Fibroblast of lung (primary cell): ENCODE measurements around the gene CEP250. TPM values are rescaled to one million over a fixed set of nuclear protein-coding genes. Genes with fewer than 3 reads are reported as not detected.

Experiments
- DNase-seq, 2 donors: peaks; one replicate each; pipeline versions ENCODE4 v3.0.0 to v3.0.0-alpha.2; 2010; ENCODE audit warnings: low read depth in 2 of 2
- H2AFZ ChIP-seq: 2 replicates; pipeline ENCODE4 v1.5.1; 2012; ENCODE audit warnings: low read length, control low read depth, inconsistent platforms
- H3K27ac ChIP-seq: 2 replicates; pipeline ENCODE4 v1.5.1; 2011; ENCODE audit warnings: low read length, control low read depth; ENCODE audit not compliant: insufficient read depth
- H3K27me3 ChIP-seq: 2 replicates; pipeline ENCODE4 v1.5.1; 2011; ENCODE audit warnings: mild to moderate bottlenecking, low read length; ENCODE audit not compliant: control insufficient read depth, insufficient read depth
- H3K36me3 ChIP-seq: 2 replicates; pipeline ENCODE4 v1.5.1; 2011; ENCODE audit warnings: low read length; ENCODE audit not compliant: control insufficient read depth, insufficient read depth
- H3K4me1 ChIP-seq: 2 replicates; pipeline ENCODE4 v1.5.1; 2011; ENCODE audit warnings: low read length; ENCODE audit not compliant: control insufficient read depth, insufficient read depth; ENCODE audit errors: extremely low read depth
- H3K4me2 ChIP-seq: 2 replicates; pipeline ENCODE4 v1.5.1; 2011; ENCODE audit warnings: low read length, control low read depth; ENCODE audit not compliant: insufficient read depth; ENCODE audit errors: extremely low read depth
- H3K4me3 ChIP-seq, 4 experiments: fragments of 200-600 bp in 1 of 4; sonication (generic) in 1 of 4; replicated peaks in 1 of 4; 2 replicates each; pipeline ENCODE4 v1.5.1; 2011 to 2016; ENCODE audit warnings: low read length in 4 of 4, low read depth in 3 of 4, mild to moderate bottlenecking in 3 of 4, control low read depth in 2 of 4, inconsistent platforms in 1 of 4, mixed read lengths in 1 of 4; ENCODE audit not compliant: insufficient read depth in 1 of 4; ENCODE audit errors: control extremely low read depth in 1 of 4
- H3K79me2 ChIP-seq: 2 replicates; pipeline ENCODE4 v1.5.1; 2012; ENCODE audit warnings: mild to moderate bottlenecking, low read length, inconsistent platforms; ENCODE audit not compliant: control insufficient read depth, insufficient read depth
- H3K9ac ChIP-seq: 2 replicates; pipeline ENCODE4 v1.5.1; 2011; ENCODE audit warnings: mild to moderate bottlenecking, low read length, control low read depth; ENCODE audit not compliant: insufficient read depth
- H3K9me3 ChIP-seq: 2 replicates; pipeline ENCODE4 v1.5.1; 2012; ENCODE audit warnings: low read depth, low read length; ENCODE audit not compliant: control insufficient read depth, insufficient read depth
- H4K20me1 ChIP-seq: 2 replicates; pipeline ENCODE4 v1.5.1; 2011; ENCODE audit warnings: low read length; ENCODE audit not compliant: control insufficient read depth, insufficient read depth; ENCODE audit errors: extremely low read depth
- EZH2 ChIP-seq: IDR thresholded peaks from 2 replicates; pipeline ENCODE4 v1.5.1; 2012; ENCODE audit warnings: low read length, control low read depth, mild to moderate bottlenecking; ENCODE audit errors: missing control alignments
- polyA plus RNA-seq, 2 donors: library from polyadenylated mRNA; depleted of rRNA in 1 of 2; stranded (reverse) in 1 of 2; unstranded in 1 of 2; fragments of >200 nt; gene quantifications; 2 replicates each; pipeline ENCODE4 v1.2.1, GENCODE V29; 2011 to 2012; ENCODE audit warnings: missing spikeins in 1 of 2
- total RNA-seq: library from RNA; depleted of rRNA; stranded (reverse); fragments of >200 nt; gene quantifications from 2 replicates; pipeline ENCODE4 v1.2.1, GENCODE V29; 2014
- TF ChIP-seq, protein P1 (sequence below), 2 donors: IDR thresholded peaks in 1 of 2; conservative IDR thresholded peaks in 1 of 2; 1 replicate in 1 of 2; 2 replicates in 1 of 2; pipeline ENCODE4 v1.5.1; 2011 to 2012; ENCODE audit warnings: low read length in 2 of 2, control low read depth in 1 of 2, inconsistent platforms in 1 of 2, low read depth in 1 of 2, mild to moderate bottlenecking in 1 of 2

Gene CEP250
- total and polyA plus RNA-seq, 2 donors (not counting 1 experiment from before 2014, with no cell fraction given): 11.3 to 45.9 TPM

DNA sequence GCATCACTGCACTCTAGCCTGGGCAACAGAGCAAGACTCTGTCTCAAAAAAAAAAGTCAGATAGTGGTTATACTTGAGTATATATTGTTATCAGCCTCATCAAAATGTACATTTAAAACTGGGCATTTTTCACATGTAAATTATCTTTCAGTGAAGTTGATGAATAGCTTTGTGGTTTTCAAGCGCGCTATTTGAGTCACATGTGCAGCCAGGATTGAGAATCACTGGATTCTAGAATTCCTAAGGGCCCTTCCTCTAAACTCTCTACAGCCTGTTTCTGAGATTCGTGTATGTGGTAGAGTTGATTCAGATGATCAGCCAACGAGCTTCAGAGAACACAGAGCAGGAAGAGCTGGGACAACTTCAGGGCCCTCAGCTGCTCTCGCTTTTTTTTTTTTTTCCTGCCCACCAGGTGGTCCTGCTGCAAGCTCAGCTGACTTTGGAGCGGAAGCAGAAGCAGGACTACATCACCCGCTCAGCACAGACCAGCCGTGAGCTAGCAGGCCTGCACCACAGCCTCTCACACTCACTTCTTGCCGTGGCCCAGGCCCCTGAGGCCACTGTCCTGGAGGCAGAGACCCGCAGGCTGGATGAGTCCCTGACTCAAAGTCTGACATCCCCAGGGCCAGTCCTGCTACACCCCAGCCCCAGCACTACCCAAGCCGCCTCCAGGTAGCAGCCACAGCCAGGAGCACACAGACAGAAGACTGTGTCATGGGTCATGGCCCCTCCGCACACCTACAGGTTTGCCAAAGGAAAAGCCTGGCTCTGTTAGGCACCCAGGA, 55.7 kb downstream of the CEP250 start:
- Histone ChIP-seq H4K20me1 (no peaks in the 10 kb centered on the region), H3K36me3 (peaks cover 7% of the 10 kb centered on the region), H3K4me3 (no peak overlapping the region), H3K4me2 (no peak overlapping the region), H3K4me1 (peaks cover 4% of the 10 kb centered on the region), H3K9ac (no peak overlapping the region), H3K79me2 (no peaks in the 10 kb centered on the region), H3K9me3 (no peaks in the 10 kb centered on the region), H2AFZ (no peak overlapping the region), H3K27me3 (no peaks in the 10 kb centered on the region), H3K27ac (no peak overlapping the region)
- no peak for TF ChIP-seq EZH2
- DNase-seq: peak in 1 of 2 donors; percentile 66

DNA sequence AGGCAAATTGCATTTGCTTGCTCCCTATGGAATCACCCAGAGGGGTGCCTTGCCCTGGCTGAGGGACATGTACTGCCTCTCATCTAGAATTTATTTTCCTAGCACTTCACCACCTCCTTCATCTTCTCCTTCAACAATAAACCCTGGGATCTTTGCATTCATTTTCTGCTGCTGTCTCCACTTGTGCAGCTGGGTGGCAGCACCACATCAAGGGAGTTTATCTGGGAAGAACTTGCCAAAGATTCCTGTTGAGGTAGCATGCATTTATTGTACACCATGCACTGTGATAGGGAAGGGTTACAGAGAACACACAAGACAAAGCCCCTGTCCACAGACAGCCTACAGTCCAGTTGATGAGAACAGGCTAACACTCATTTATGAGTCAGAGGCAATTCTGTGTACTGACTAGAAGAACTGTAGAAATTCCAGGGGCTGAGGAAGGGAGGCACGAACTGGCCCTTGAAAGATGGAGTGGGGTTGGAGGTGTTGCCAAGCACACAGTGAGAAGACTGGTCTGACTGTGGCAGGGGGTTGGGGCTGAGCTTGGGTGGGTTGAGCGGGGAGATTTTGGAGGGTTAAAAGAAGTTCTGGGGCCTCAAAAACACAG, 56.5 kb downstream of the CEP250 start:
- Histone ChIP-seq H3K36me3 (peaks cover 7% of the 10 kb centered on the region), H3K79me2 (no peaks in the 10 kb centered on the region), H4K20me1 (no peaks in the 10 kb centered on the region), H3K27me3 (no peaks in the 10 kb centered on the region), H3K27ac (no peak overlapping the region), H3K9me3 (no peaks in the 10 kb centered on the region), H3K4me1 (peaks cover 10% of the 10 kb centered on the region), H3K9ac (no peak overlapping the region), H3K4me3 (no peak overlapping the region), H3K4me2 (no peak overlapping the region), H2AFZ (no peak overlapping the region)
- DNase-seq: peak; percentile 45 to 67
- TF ChIP-seq EZH2: no peak
- TF ChIP-seq, protein P1, sequence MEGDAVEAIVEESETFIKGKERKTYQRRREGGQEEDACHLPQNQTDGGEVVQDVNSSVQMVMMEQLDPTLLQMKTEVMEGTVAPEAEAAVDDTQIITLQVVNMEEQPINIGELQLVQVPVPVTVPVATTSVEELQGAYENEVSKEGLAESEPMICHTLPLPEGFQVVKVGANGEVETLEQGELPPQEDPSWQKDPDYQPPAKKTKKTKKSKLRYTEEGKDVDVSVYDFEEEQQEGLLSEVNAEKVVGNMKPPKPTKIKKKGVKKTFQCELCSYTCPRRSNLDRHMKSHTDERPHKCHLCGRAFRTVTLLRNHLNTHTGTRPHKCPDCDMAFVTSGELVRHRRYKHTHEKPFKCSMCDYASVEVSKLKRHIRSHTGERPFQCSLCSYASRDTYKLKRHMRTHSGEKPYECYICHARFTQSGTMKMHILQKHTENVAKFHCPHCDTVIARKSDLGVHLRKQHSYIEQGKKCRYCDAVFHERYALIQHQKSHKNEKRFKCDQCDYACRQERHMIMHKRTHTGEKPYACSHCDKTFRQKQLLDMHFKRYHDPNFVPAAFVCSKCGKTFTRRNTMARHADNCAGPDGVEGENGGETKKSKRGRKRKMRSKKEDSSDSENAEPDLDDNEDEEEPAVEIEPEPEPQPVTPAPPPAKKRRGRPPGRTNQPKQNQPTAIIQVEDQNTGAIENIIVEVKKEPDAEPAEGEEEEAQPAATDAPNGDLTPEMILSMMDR (conservative IDR thresholded peaks at IDR 0.05 in 1 of 2, IDR thresholded peaks at IDR 0.05 in 1 of 2; ENCODE audit: low read depth in 1 of 2, low read length in 2 of 2): peak; percentile 67 to 81

DNA sequence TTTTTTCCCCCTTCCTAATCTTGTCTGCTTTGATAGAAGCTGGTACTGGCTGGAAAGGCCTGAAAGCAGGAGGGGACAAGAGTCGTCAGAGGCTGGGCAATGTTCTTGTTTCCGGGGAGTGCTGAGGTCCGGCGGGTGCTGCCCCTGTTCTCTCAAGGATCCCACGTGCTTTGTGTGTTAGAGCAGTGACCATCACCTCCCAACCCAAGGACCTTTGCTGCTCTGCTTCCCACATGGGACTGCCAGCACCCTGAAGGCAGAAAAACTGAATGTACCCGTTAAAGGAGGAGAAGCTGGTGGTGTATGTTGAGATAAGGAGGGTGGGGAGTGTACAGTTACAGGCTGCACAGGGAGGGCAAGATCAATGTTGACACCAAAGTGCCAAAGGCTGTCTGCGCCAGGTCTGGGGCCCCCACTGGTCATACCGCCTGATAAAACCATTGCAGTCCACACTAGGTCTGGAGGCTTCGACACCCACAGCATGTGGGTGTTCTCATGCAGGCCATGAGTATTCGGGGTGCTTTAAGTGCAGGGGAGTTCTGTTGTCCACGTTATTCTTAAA, 59.1 kb downstream of the CEP250 start:
- Histone ChIP-seq H3K79me2 (no peaks in the 10 kb centered on the region), H3K36me3 (no peaks in the 10 kb centered on the region), H3K27ac (no peak overlapping the region), H4K20me1 (no peaks in the 10 kb centered on the region), H3K9me3 (no peaks in the 10 kb centered on the region), H3K4me3 (no peak overlapping the region), H2AFZ (no peak overlapping the region), H3K9ac (no peak overlapping the region), H3K4me1 (peaks cover 10% of the 10 kb centered on the region), H3K27me3 (no peaks in the 10 kb centered on the region), H3K4me2 (no peak overlapping the region)
- TF ChIP-seq EZH2: no peak
- TF ChIP-seq, protein P1 (conservative IDR thresholded peaks at IDR 0.05 in 1 of 2, IDR thresholded peaks at IDR 0.05 in 1 of 2; ENCODE audit: low read depth in 1 of 2, low read length in 2 of 2): no peak
- DNase-seq: no peak
